CD14-positive monocyte (primary cell): ENCODE measurements around the gene MLLT10. TPM values are rescaled to one million over a fixed set of nuclear protein-coding genes. Genes with fewer than 3 reads are reported as not detected.
A peak's percentile ranks its signal among the peaks of the same experiment; 100 is the strongest.

ENCODE experiments used
- DNase-seq, 3 donors: peaks; one replicate each; pipeline ENCODE4 v3.0.0-alpha.2; 2011 to 2022
- H2AFZ ChIP-seq: 2 replicates; pipeline ENCODE4 v1.6.0; 2012; ENCODE audit warnings: mild to moderate bottlenecking, low read depth, low read length, inconsistent platforms; ENCODE audit not compliant: insufficient read depth, poor library complexity, severe bottlenecking
- H3K27ac ChIP-seq, 2 donors: 1 replicate in 1 of 2; 2 replicates in 1 of 2; pipeline ENCODE4 v1.5.1; 2012 to 2013; ENCODE audit warnings: low read length in 2 of 2, control low read depth in 1 of 2, inconsistent platforms in 1 of 2, low read depth in 1 of 2, mild to moderate bottlenecking in 1 of 2
- H3K27me3 ChIP-seq, 2 donors: one replicate each; pipeline versions ENCODE4 v1.6.0 to v1.6.1; 2011 to 2013; ENCODE audit warnings: low read length in 2 of 2; ENCODE audit not compliant: control insufficient read depth in 2 of 2, insufficient read depth in 2 of 2
- H3K36me3 ChIP-seq, 2 donors: replicated peaks in 1 of 2; 1 replicate in 1 of 2; 2 replicates in 1 of 2; pipeline versions ENCODE4 v1.5.1 to v1.6.1; 2012 to 2013; ENCODE audit warnings: low read length in 2 of 2, control low read depth in 1 of 2, inconsistent platforms in 1 of 2, mild to moderate bottlenecking in 1 of 2; ENCODE audit not compliant: insufficient read depth in 2 of 2, control insufficient read depth in 1 of 2
- H3K4me1 ChIP-seq, 2 donors: 1 replicate in 1 of 2; 2 replicates in 1 of 2; pipeline versions ENCODE4 v1.5.1 to v1.6.1; 2012 to 2013; ENCODE audit warnings: low read length in 2 of 2, control low read depth in 1 of 2, inconsistent platforms in 1 of 2, mild to moderate bottlenecking in 1 of 2, moderate library complexity in 1 of 2; ENCODE audit not compliant: insufficient read depth in 2 of 2, control insufficient read depth in 1 of 2
- H3K4me2 ChIP-seq: replicated peaks from 2 replicates; pipeline ENCODE3; 2012; ENCODE audit warnings: low read length, moderate library complexity, mild to moderate bottlenecking; ENCODE audit not compliant: poor library complexity, severe bottlenecking; ENCODE audit errors: extremely low read depth
- H3K4me3 ChIP-seq, 3 experiments: fragments of 200-600 bp in 1 of 3; sonication (generic) in 1 of 3; replicated peaks in 1 of 3; 1 replicate in 2 of 3; 2 replicates in 1 of 3; pipeline ENCODE4 v1.5.1; 2011 to 2013; ENCODE audit warnings: low read length in 3 of 3, mild to moderate bottlenecking in 3 of 3, control low read depth in 2 of 3, low read depth in 2 of 3, inconsistent platforms in 1 of 3, moderate library complexity in 1 of 3
- H3K79me2 ChIP-seq: 2 replicates; pipeline ENCODE4 v1.6.0; 2012; ENCODE audit warnings: mild to moderate bottlenecking, control low read depth, inconsistent platforms, low read length, moderate library complexity; ENCODE audit not compliant: insufficient read depth
- H3K9ac ChIP-seq: 2 replicates; pipeline ENCODE4 v1.6.0; 2017; ENCODE audit warnings: low read length, mild to moderate bottlenecking; ENCODE audit not compliant: insufficient read depth, poor library complexity, severe bottlenecking
- H3K9me3 ChIP-seq, 2 donors: replicated peaks in 1 of 2; 1 replicate in 1 of 2; 2 replicates in 1 of 2; pipeline versions ENCODE4 v1.5.1 to v1.6.1; 2012 to 2013; ENCODE audit warnings: low read length in 2 of 2, control low read depth in 1 of 2; ENCODE audit not compliant: control insufficient read depth in 1 of 2, insufficient read depth in 1 of 2
- H4K20me1 ChIP-seq: 2 replicates; pipeline ENCODE4 v1.6.0; 2012; ENCODE audit warnings: mild to moderate bottlenecking, low read length, control low read depth, moderate library complexity; ENCODE audit not compliant: insufficient read depth
- H3K27ac Mint-ChIP-seq, 7 donors: one replicate each; pipeline ENCODE4 v1.8.0; 2020; ENCODE audit warnings: mild to moderate bottlenecking in 7 of 7, mixed read lengths in 7 of 7, moderate library complexity in 6 of 7, inconsistent platforms in 2 of 7
- H3K27me3 Mint-ChIP-seq, 3 donors: one replicate each; pipeline ENCODE4 v1.8.0; 2021 to 2022; ENCODE audit warnings: low read depth in 3 of 3, mild to moderate bottlenecking in 3 of 3, mixed read lengths in 3 of 3, moderate library complexity in 3 of 3, inconsistent platforms in 1 of 3
- H3K36me3 Mint-ChIP-seq, 2 donors: one replicate each; pipeline ENCODE4 v1.8.0; 2020; ENCODE audit warnings: mixed read lengths in 2 of 2, inconsistent platforms in 1 of 2, mild to moderate bottlenecking in 1 of 2
- H3K4me1 Mint-ChIP-seq: one replicate; pipeline ENCODE4 v1.8.0; 2020; ENCODE audit warnings: mild to moderate bottlenecking, mixed read lengths
- H3K4me3 Mint-ChIP-seq, 2 donors: one replicate each; pipeline ENCODE4 v1.8.0; 2020; ENCODE audit warnings: mild to moderate bottlenecking in 2 of 2, mixed read lengths in 2 of 2, moderate library complexity in 1 of 2
- H3K9me3 Mint-ChIP-seq, 7 donors: one replicate each; pipeline ENCODE4 v1.8.0; 2020 to 2022; ENCODE audit warnings: mixed read lengths in 7 of 7, mild to moderate bottlenecking in 6 of 7, moderate library complexity in 6 of 7, inconsistent platforms in 2 of 7
- WGBS: methylation state at CpG from one replicate; pipeline ENCODE4 v1.1.5; 2013; ENCODE audit warnings: missing lambda C conversion rate; ENCODE audit not compliant: insufficient coverage; 5-methylcytosine and 5-hydroxymethylcytosine counted together
- intact Hi-C, 2 donors: fragments of 100-400 bp; cut with micrococcal nuclease; formaldehyde crosslinking; loops; one replicate each; pipeline versions ENCODE4 v1.15.0 to v1.15.1; 2023
- polyA plus RNA-seq, 3 donors: library from polyadenylated mRNA; depleted of rRNA in 1 of 3; unstranded in 2 of 3; stranded (reverse) in 1 of 3; fragments of 300-500 nt in 2 of 3; fragments of >200 nt in 1 of 3; fragmentation: Illumina TruSeq in 2 of 3; gene quantifications; 1 replicate in 2 of 3; 2 replicates in 1 of 3; pipeline ENCODE4 v1.2.3, GENCODE V29; 2012 to 2021
- TF ChIP-seq, protein P1 (sequence below): fragments of 200-600 bp; IDR thresholded peaks from one replicate; pipeline ENCODE4 v1.8.0; 2022; ENCODE audit warnings: antibody characterized with exemption, mild to moderate bottlenecking

Gene MLLT10
- polyA plus RNA-seq, 3 donors = 4.9 to 39.1 (median 7.5) TPM

DNA sequence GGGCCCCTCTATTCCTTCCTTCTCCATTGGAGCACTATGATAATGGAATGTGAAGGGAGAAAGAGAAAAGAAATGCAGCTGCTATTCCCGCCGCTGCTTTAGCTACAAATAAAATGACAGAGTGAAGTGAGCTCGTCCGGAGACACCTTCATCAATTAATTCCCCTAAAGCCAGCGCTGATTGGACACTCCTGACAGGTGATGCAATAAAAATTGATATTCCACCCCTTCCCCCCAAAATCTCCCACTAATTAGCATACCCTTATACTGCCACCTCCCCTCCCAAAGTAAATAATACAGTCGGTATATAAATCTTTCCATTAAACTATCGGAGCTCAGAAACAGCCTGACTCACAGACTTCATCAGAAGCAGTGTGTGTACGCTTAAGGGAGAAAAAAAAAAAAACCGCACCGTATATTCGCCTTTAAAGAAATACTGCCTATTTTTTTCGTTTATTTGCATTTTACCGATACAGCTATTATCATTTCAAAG is 15.8 kb upstream of the MLLT10 start:
- no peaks in the 10 kb centered on the region for H3K36me3 ChIP-seq
- Mint-ChIP-seq H3K4me1 (peaks cover 43% of the 10 kb centered on the region), H3K9me3 (peaks cover 0 to 15% (median 12%) of the 10 kb centered on the region in 7 donors), H3K36me3 (peaks cover 10 to 21% of the 10 kb centered on the region in 2 donors), H3K27me3 (peaks cover 55 to 75% (median 58%) of the 10 kb centered on the region in 3 donors), H3K27ac (peak overlapping the region in 1 of 7 donors; percentile 50), H3K4me3 (peak overlapping the region; percentile 83 to 97)
- H3K9ac ChIP-seq = no peak overlapping the region
- intact Hi-C loops = loop anchor here (10.0 kb wide), 2 partner anchors 737 to 827 kb away; partner anchors contain the start of gene SPAG6 (in 1 of the 2)
- H3K27ac ChIP-seq = no peak overlapping the region
- 0% methylated on average over 3 of the region's 13 CpGs for WGBS
- peak overlapping the region; percentile 91 for H3K4me2 ChIP-seq
- TF ChIP-seq, protein P1, sequence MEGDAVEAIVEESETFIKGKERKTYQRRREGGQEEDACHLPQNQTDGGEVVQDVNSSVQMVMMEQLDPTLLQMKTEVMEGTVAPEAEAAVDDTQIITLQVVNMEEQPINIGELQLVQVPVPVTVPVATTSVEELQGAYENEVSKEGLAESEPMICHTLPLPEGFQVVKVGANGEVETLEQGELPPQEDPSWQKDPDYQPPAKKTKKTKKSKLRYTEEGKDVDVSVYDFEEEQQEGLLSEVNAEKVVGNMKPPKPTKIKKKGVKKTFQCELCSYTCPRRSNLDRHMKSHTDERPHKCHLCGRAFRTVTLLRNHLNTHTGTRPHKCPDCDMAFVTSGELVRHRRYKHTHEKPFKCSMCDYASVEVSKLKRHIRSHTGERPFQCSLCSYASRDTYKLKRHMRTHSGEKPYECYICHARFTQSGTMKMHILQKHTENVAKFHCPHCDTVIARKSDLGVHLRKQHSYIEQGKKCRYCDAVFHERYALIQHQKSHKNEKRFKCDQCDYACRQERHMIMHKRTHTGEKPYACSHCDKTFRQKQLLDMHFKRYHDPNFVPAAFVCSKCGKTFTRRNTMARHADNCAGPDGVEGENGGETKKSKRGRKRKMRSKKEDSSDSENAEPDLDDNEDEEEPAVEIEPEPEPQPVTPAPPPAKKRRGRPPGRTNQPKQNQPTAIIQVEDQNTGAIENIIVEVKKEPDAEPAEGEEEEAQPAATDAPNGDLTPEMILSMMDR = no peak
- H3K79me2 ChIP-seq = no peaks in the 10 kb centered on the region
- peaks cover 4 to 13% of the 10 kb centered on the region in 2 donors for H3K9me3 ChIP-seq
- no peak for DNase-seq
- peaks cover 35 to 40% of the 10 kb centered on the region in 2 donors for H3K4me1 ChIP-seq
- peaks cover 54 to 66% of the 10 kb centered on the region in 2 donors for H3K27me3 ChIP-seq
- H2AFZ ChIP-seq = no peak overlapping the region
- no peaks in the 10 kb centered on the region for H4K20me1 ChIP-seq
- peak overlapping the region in 1 of 3 experiments; percentile 79 for H3K4me3 ChIP-seq

DNA sequence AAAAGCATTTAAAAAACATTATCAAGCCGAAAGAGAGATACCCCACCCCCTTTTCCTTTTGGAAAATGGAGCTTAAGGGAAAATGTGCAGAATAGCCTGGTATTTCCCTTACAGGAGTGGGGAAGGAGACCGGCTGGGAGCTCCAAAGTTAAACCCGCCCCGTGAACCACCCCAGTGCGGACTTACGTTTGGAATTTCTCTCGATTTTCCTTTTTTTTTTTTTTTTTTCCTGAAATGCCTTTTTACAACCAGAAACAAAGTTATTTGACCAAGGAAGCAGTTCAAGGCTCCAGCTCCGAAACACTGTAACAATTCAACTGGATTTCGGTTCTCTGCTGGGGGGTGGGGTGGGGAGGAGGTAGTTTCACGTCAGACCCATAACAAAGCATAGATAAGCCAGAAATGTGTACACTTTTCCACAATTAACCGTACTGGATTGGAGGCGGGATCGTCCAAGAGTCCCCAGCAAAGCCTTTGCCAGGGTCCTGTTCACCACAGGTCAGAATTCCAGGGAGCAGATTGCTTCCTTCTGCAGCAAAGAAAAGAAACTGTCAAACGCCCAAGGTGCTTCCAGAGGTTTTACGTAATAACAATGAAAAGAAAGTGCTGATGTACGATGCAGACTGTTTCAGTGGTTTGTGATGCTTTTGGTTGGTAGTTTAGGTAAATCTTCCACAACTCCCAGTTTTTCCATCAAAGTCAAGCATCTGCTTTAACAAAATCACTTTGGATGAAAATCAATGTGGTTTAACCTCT is 15.2 kb upstream of the MLLT10 start:
- Histone ChIP-seq H3K4me2 (peak overlapping the region; percentile 91), H3K4me3 (peak overlapping the region; percentile 24 to 79 (median 57)), H3K4me1 (peaks cover 35 to 40% of the 10 kb centered on the region in 2 donors), H3K27ac (no peak overlapping the region), H4K20me1 (no peaks in the 10 kb centered on the region), H3K27me3 (peaks cover 54 to 60% of the 10 kb centered on the region in 2 donors), H3K36me3 (no peaks in the 10 kb centered on the region), H3K9ac (no peak overlapping the region), H3K79me2 (no peaks in the 10 kb centered on the region), H2AFZ (peak overlapping the region; percentile 6), H3K9me3 (peaks cover 4 to 13% of the 10 kb centered on the region in 2 donors)
- peaks cover 53 to 73% (median 56%) of the 10 kb centered on the region in 3 donors for H3K27me3 Mint-ChIP-seq
- H3K9me3 Mint-ChIP-seq = peaks cover 0 to 15% (median 12%) of the 10 kb centered on the region in 7 donors
- peaks cover 10 to 21% of the 10 kb centered on the region in 2 donors for H3K36me3 Mint-ChIP-seq
- 7% methylated on average over 5 of the region's 16 CpGs for WGBS
- DNase-seq = no peak
- no peak overlapping the region for H3K27ac Mint-ChIP-seq
- TF ChIP-seq, protein P1 = no peak
- H3K4me1 Mint-ChIP-seq = peaks cover 43% of the 10 kb centered on the region
- intact Hi-C loops = loop anchor here (10.0 kb wide), 2 partner anchors 736 to 826 kb away; partner anchors contain the start of gene SPAG6 (in 1 of the 2)
- peak overlapping the region; percentile 83 to 97 for H3K4me3 Mint-ChIP-seq
